HepG2 (cell line): Measurements from ENCODE around the gene MAB21L4.

Source experiments
- CBFB ChIP-seq: sonication (generic); formaldehyde crosslinking; IDR thresholded peaks from 2 replicates; pipeline ENCODE4 v1.4.0; 2020; ENCODE audit warnings: missing genetic modification reagents
- ERF ChIP-seq: IDR thresholded peaks from 2 replicates; pipeline ENCODE4 v1.6.1; 2018; ENCODE audit warnings: missing biosample characterization, missing genetic modification reagents
- ETV6 ChIP-seq: sonication (generic); formaldehyde crosslinking; conservative IDR thresholded peaks from 2 replicates; pipeline ENCODE4 v1.4.0; 2020; ENCODE audit warnings: missing genetic modification reagents
- HDAC2 ChIP-seq: sonication (generic); formaldehyde crosslinking; IDR thresholded peaks from 2 replicates; pipeline ENCODE4 v1.4.0; 2020; ENCODE audit warnings: missing genetic modification reagents
- POLR2A ChIP-seq, 2 experiments: IDR thresholded peaks; 2 replicates each; pipeline ENCODE4 v1.6.1; 2011; ENCODE audit warnings: low read depth in 2 of 2, low read length in 2 of 2, mild to moderate bottlenecking in 1 of 2, moderate library complexity in 1 of 2; ENCODE audit not compliant: insufficient read depth in 1 of 2
- POLR2AphosphoS2 ChIP-seq: IDR thresholded peaks from 2 replicates; pipeline ENCODE4 v1.6.1; 2011; ENCODE audit warnings: low read depth, low read length, improper control_type of control experiment
- POLR2AphosphoS5 ChIP-seq: IDR thresholded peaks from 2 replicates; pipeline ENCODE4 v1.6.1; 2012; ENCODE audit warnings: low read depth, low read length
- SP1 ChIP-seq, 2 experiments: fragments of 450-650 bp in 1 of 2; sonication (generic) in 1 of 2; formaldehyde crosslinking in 1 of 2; IDR thresholded peaks; 2 replicates each; pipeline versions ENCODE4 v1.4.0 to v1.6.1; 2016 to 2020; ENCODE audit warnings: missing genetic modification reagents in 1 of 2
- ZFP1 ChIP-seq: IDR thresholded peaks from 2 replicates; pipeline ENCODE4 v1.6.1; 2016
- TF ChIP-seq, protein P1 (sequence below): sonication (generic); formaldehyde crosslinking; IDR thresholded peaks from 2 replicates; pipeline ENCODE4 v1.4.0; 2020; ENCODE audit warnings: missing genetic modification reagents
- TF ChIP-seq, protein P2 (sequence below): sonication (generic); formaldehyde crosslinking; IDR thresholded peaks from 2 replicates; pipeline ENCODE4 v1.5.0; 2020; ENCODE audit warnings: mild to moderate bottlenecking, missing genetic modification reagents, moderate library complexity

DNA sequence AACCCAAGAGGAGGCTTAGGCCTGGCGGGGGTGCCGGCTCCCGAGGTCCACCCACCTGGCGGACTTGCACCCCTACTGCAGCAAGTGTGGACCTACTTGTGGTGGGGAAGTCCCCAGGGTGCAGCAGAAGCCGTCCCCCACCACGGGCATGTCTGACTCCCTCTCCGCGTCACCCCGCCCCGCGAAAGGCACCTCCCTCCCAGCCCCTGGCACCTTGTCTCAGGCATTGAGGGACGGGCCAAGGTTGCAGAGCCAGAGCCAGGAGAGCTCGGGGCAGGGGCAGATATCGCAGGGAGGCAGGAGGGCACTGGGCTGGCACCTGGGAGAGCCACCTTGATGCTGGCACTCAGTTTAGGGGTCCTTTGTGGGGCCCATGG lies 29.2 kb upstream of the MAB21L4 start:
- TF ChIP-seq POLR2A (IDR thresholded peaks at IDR 0.05; ENCODE audit: insufficient read depth in 1 of 2, low read depth in 2 of 2, low read length in 2 of 2) (no peak), POLR2AphosphoS5 (no peak), HDAC2 (CRISPR knock-in tag) (no peak), ETV6 (CRISPR knock-in tag) (no peak), POLR2AphosphoS2 (no peak), SP1 (IDR thresholded peaks at IDR 0.05) (no peak), SP1 (CRISPR knock-in tag; IDR thresholded peaks at IDR 0.05) (no peak), ZFP1 (no peak), CBFB (CRISPR knock-in tag) (no peak), ERF (CRISPR knock-in tag) (no peak)
- TF ChIP-seq, protein P1, sequence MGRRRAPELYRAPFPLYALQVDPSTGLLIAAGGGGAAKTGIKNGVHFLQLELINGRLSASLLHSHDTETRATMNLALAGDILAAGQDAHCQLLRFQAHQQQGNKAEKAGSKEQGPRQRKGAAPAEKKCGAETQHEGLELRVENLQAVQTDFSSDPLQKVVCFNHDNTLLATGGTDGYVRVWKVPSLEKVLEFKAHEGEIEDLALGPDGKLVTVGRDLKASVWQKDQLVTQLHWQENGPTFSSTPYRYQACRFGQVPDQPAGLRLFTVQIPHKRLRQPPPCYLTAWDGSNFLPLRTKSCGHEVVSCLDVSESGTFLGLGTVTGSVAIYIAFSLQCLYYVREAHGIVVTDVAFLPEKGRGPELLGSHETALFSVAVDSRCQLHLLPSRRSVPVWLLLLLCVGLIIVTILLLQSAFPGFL (CRISPR knock-in tag) = no peak
- TF ChIP-seq, protein P2, sequence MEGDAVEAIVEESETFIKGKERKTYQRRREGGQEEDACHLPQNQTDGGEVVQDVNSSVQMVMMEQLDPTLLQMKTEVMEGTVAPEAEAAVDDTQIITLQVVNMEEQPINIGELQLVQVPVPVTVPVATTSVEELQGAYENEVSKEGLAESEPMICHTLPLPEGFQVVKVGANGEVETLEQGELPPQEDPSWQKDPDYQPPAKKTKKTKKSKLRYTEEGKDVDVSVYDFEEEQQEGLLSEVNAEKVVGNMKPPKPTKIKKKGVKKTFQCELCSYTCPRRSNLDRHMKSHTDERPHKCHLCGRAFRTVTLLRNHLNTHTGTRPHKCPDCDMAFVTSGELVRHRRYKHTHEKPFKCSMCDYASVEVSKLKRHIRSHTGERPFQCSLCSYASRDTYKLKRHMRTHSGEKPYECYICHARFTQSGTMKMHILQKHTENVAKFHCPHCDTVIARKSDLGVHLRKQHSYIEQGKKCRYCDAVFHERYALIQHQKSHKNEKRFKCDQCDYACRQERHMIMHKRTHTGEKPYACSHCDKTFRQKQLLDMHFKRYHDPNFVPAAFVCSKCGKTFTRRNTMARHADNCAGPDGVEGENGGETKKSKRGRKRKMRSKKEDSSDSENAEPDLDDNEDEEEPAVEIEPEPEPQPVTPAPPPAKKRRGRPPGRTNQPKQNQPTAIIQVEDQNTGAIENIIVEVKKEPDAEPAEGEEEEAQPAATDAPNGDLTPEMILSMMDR (CRISPR knock-in tag) = no peak
